ENCODE measurements around the gene INSR.

DNA sequence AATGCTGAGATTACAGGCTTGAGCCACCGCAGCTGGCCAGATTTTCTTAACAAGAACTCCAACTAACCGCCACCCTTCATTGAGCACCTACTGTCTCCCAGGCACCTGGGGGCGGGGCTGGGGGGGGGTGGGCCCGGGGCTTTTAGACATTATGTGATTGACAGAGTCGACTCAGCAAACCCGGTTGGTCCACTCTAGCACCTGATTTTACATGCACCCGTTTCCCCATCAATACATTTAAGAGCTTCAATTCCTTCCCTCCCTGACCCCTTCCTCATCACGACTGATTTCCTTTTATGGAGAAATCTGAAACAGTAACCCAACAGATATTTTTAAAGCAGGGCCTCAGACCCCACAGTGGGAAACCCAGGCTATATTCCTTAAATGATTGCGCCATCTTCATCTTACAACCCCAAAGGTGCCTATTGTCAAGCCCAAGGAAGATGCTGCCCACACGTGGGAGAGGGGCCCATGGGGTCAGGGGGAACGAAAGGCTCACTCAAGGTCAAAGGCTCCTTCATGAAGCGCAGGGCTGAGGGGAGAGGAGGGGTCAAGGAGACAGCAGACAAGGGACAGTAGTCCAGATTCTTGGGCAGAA, 1.8 kb downstream of the INSR start:
- TF ChIP-seq ZFP69B (tag by site-specific recombination; IDR thresholded peaks at IDR 0.05), result no peak
- no peak for TF ChIP-seq SP3 (tag by site-specific recombination; IDR thresholded peaks at IDR 0.05)
- TF ChIP-seq, protein P1, sequence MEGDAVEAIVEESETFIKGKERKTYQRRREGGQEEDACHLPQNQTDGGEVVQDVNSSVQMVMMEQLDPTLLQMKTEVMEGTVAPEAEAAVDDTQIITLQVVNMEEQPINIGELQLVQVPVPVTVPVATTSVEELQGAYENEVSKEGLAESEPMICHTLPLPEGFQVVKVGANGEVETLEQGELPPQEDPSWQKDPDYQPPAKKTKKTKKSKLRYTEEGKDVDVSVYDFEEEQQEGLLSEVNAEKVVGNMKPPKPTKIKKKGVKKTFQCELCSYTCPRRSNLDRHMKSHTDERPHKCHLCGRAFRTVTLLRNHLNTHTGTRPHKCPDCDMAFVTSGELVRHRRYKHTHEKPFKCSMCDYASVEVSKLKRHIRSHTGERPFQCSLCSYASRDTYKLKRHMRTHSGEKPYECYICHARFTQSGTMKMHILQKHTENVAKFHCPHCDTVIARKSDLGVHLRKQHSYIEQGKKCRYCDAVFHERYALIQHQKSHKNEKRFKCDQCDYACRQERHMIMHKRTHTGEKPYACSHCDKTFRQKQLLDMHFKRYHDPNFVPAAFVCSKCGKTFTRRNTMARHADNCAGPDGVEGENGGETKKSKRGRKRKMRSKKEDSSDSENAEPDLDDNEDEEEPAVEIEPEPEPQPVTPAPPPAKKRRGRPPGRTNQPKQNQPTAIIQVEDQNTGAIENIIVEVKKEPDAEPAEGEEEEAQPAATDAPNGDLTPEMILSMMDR (tag by site-specific recombination; IDR thresholded peaks at IDR 0.05), result no peak
- TF ChIP-seq ZNF335 (tag by site-specific recombination; conservative IDR thresholded peaks at IDR 0.05), result no peak
- TF ChIP-seq, protein P2, sequence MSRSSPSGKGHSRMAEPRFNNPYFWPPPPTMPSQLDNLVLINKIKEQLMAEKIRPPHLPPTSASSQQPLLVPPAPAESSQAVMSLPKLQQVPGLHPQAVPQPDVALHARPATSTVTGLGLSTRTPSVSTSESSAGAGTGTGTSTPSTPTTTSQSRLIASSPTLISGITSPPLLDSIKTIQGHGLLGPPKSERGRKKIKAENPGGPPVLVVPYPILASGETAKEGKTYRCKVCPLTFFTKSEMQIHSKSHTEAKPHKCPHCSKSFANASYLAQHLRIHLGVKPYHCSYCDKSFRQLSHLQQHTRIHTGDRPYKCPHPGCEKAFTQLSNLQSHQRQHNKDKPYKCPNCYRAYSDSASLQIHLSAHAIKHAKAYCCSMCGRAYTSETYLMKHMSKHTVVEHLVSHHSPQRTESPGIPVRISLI (tag by site-specific recombination; IDR thresholded peaks at IDR 0.05), result no peak
- no peak for TF ChIP-seq ZNF366 (tag by site-specific recombination; conservative IDR thresholded peaks at IDR 0.05)
- TF ChIP-seq ZNF311 (tag by site-specific recombination; IDR thresholded peaks at IDR 0.05; ENCODE audit: borderline replicate concordance), result no peak
- TF ChIP-seq, protein P3, sequence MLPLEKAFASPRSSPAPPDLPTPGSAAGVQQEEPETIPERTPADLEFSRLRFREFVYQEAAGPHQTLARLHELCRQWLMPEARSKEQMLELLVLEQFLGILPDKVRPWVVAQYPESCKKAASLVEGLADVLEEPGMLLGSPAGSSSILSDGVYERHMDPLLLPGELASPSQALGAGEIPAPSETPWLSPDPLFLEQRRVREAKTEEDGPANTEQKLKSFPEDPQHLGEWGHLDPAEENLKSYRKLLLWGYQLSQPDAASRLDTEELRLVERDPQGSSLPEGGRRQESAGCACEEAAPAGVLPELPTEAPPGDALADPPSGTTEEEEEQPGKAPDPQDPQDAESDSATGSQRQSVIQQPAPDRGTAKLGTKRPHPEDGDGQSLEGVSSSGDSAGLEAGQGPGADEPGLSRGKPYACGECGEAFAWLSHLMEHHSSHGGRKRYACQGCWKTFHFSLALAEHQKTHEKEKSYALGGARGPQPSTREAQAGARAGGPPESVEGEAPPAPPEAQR (tag by site-specific recombination; IDR thresholded peaks at IDR 0.05), result no peak
- TF ChIP-seq SP2 (tag by site-specific recombination; IDR thresholded peaks at IDR 0.05), result no peak
- no peak for TF ChIP-seq HOXA7 (CRISPR knock-in tag; IDR thresholded peaks at IDR 0.05; ENCODE audit: borderline replicate concordance)
